Neural cell (in vitro differentiated cells): ENCODE results near the gene FAP. TPM values are rescaled to one million over a fixed set of nuclear protein-coding genes. Genes with fewer than 3 reads are reported as not detected.

Experiments used
- H2AFZ ChIP-seq: fragments of 200-600, 300-800 bp; sonication (generic), shearing (Covaris generic); 2 replicates; pipeline ENCODE4 v1.6.0; 2014; ENCODE audit warnings: low read depth, mild to moderate bottlenecking, antibody characterized with exemption, low read length, moderate library complexity
- H3F3A ChIP-seq: fragments of 200-600 bp; shearing (Covaris generic); 2 replicates; pipeline ENCODE4 v1.6.1; 2016; ENCODE audit warnings: mild to moderate bottlenecking, moderate library complexity, mixed read lengths, antibody characterized with exemption, low read length; ENCODE audit not compliant: insufficient read depth, poor library complexity, severe bottlenecking
- H3K27ac ChIP-seq: fragments of 200-600, 300-800 bp; sonication (generic), shearing (Covaris generic); 2 replicates; pipeline ENCODE4 v1.5.1; 2014; ENCODE audit warnings: mild to moderate bottlenecking, low read length, moderate library complexity
- H3K27me3 ChIP-seq: fragments of 300-800, 200-600 bp; sonication (generic), shearing (Covaris generic); 2 replicates; pipeline ENCODE4 v1.6.0; 2014; ENCODE audit warnings: mild to moderate bottlenecking, low read depth, low read length, moderate library complexity; ENCODE audit not compliant: insufficient read depth
- H3K36me3 ChIP-seq: fragments of 300-800, 200-600 bp; sonication (generic), shearing (Covaris generic); 2 replicates; pipeline ENCODE4 v1.5.1; 2014; ENCODE audit warnings: mild to moderate bottlenecking, antibody characterized with exemption, low read length, moderate library complexity; ENCODE audit not compliant: insufficient read depth
- H3K4me2 ChIP-seq: fragments of 300-800, 200-600 bp; sonication (generic), shearing (Covaris generic); 2 replicates; pipeline ENCODE4 v1.6.0; 2014; ENCODE audit warnings: mild to moderate bottlenecking, low read length
- H3K4me3 ChIP-seq: fragments of 300-800, 200-600 bp; sonication (generic), shearing (Covaris generic); 2 replicates; pipeline ENCODE4 v1.5.1; 2014; ENCODE audit warnings: mild to moderate bottlenecking, low read length, moderate library complexity
- H3K79me2 ChIP-seq: fragments of 200-600 bp; shearing (Covaris generic); replicated peaks from 2 replicates; pipeline ENCODE4 v1.6.0; 2014; ENCODE audit warnings: mild to moderate bottlenecking, low read length, moderate library complexity; ENCODE audit not compliant: insufficient read depth
- H3K9ac ChIP-seq: fragments of 300-800, 200-600 bp; sonication (generic), shearing (Covaris generic); 2 replicates; pipeline ENCODE4 v1.6.1; 2016; ENCODE audit warnings: mild to moderate bottlenecking, low read length, mixed read lengths
- H3K9me2 ChIP-seq: fragments of 200-600 bp; shearing (Covaris generic); 2 replicates; pipeline ENCODE4 v1.6.1; 2016; ENCODE audit warnings: mild to moderate bottlenecking, low read length, mixed read lengths; ENCODE audit not compliant: insufficient read depth
- H3K9me3 ChIP-seq: fragments of 200-600, 300-800 bp; sonication (generic), shearing (Covaris generic); 2 replicates; pipeline ENCODE4 v1.6.1; 2016; ENCODE audit warnings: mild to moderate bottlenecking, mixed run types, low read length, moderate library complexity, mixed read lengths
- H4K20me1 ChIP-seq: fragments of 200-600 bp; shearing (Covaris generic); 2 replicates; pipeline ENCODE4 v1.6.1; 2016; ENCODE audit warnings: mild to moderate bottlenecking, mixed run types; ENCODE audit not compliant: insufficient read depth
- EP300 ChIP-seq: fragments of 450-650 bp; conservative IDR thresholded peaks from 2 replicates; pipeline ENCODE4 v1.6.1; 2014; ENCODE audit warnings: antibody characterized with exemption, mild to moderate bottlenecking, moderate library complexity; ENCODE audit not compliant: poor library complexity, severe bottlenecking
- EZH2 ChIP-seq: fragments of 200-600, 300-800 bp; shearing (Covaris generic), sonication (generic); IDR thresholded peaks from 2 replicates; pipeline ENCODE4 v1.6.1; 2014; ENCODE audit warnings: antibody characterized with exemption, low read length, borderline replicate concordance, mild to moderate bottlenecking; ENCODE audit not compliant: insufficient read depth, poor library complexity, severe bottlenecking
- MXI1 ChIP-seq: fragments of 450-650 bp; conservative IDR thresholded peaks from 2 replicates; pipeline ENCODE4 v1.6.1; 2014; ENCODE audit warnings: antibody characterized with exemption, mild to moderate bottlenecking; ENCODE audit not compliant: poor library complexity, severe bottlenecking
- POLR2AphosphoS5 ChIP-seq: IDR thresholded peaks from 2 replicates; pipeline ENCODE4 v1.6.1; 2012
- RAD21 ChIP-seq: fragments of 450-650 bp; conservative IDR thresholded peaks from 2 replicates; pipeline ENCODE4 v1.6.1; 2014; ENCODE audit warnings: antibody characterized with exemption, mild to moderate bottlenecking, moderate library complexity
- SMC3 ChIP-seq: fragments of 450-650 bp; conservative IDR thresholded peaks from 2 replicates; pipeline ENCODE4 v1.6.1; 2014; ENCODE audit warnings: antibody characterized with exemption, mild to moderate bottlenecking, moderate library complexity; ENCODE audit not compliant: poor library complexity
- TAF1 ChIP-seq: IDR thresholded peaks from 2 replicates; pipeline ENCODE4 v1.6.1; 2012; ENCODE audit warnings: low read depth
- polyA plus RNA-seq: library from polyadenylated mRNA; depleted of rRNA; stranded (reverse); fragments of >200 nt; gene quantifications from 2 replicates; pipeline ENCODE4 v1.2.3, GENCODE V29; 2014
- TF ChIP-seq, protein P1 (sequence below): IDR thresholded peaks from 2 replicates; pipeline ENCODE4 v1.6.1; 2012; ENCODE audit warnings: borderline replicate concordance
- TF ChIP-seq, protein P2 (sequence below): fragments of 450-650 bp; IDR thresholded peaks from 2 replicates; pipeline ENCODE4 v1.5.1; 2014; ENCODE audit warnings: antibody characterized with exemption, mild to moderate bottlenecking, moderate library complexity; ENCODE audit not compliant: poor library complexity, severe bottlenecking

The FAP gene
- polyA plus RNA-seq, 1 donor from 2014 or later, result 0.16 TPM

DNA sequence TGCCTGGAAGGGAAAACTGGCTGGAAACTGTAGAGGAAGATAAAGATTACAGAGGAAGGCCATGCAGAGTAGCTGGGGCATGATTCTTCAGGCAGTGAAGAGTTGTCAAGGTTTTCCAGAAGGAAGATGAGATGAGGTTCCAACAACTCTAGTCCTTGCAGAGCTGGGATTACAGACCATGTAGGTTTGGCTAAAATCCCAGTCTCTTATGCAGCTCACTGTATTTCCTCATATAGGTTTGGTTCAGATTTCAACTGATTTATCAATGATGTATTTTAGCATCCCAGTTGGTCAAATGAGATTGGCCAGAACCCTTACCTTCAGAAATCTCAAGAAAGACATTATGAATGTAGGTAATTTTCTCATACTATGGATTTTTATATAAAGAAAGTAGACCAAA lies 16.4 kb downstream of the FAP start:
- Histone ChIP-seq H3K9me3 (no peaks in the 10 kb centered on the region), H3K36me3 (no peaks in the 10 kb centered on the region), H3K79me2 (no peaks in the 10 kb centered on the region), H3K9me2 (no peaks in the 10 kb centered on the region), H3K9ac (no peak overlapping the region), H3K27me3 (no peaks in the 10 kb centered on the region), H3K4me2 (no peak overlapping the region), H2AFZ (no peak overlapping the region), H3F3A (no peaks in the 10 kb centered on the region), H3K4me3 (no peak overlapping the region), H4K20me1 (no peaks in the 10 kb centered on the region), H3K27ac (no peak overlapping the region)
- TF ChIP-seq EZH2 (no peak), EP300 (no peak), MXI1 (no peak), SMC3 (no peak), POLR2AphosphoS5 (no peak), RAD21 (no peak), TAF1 (no peak)
- TF ChIP-seq, protein P1, sequence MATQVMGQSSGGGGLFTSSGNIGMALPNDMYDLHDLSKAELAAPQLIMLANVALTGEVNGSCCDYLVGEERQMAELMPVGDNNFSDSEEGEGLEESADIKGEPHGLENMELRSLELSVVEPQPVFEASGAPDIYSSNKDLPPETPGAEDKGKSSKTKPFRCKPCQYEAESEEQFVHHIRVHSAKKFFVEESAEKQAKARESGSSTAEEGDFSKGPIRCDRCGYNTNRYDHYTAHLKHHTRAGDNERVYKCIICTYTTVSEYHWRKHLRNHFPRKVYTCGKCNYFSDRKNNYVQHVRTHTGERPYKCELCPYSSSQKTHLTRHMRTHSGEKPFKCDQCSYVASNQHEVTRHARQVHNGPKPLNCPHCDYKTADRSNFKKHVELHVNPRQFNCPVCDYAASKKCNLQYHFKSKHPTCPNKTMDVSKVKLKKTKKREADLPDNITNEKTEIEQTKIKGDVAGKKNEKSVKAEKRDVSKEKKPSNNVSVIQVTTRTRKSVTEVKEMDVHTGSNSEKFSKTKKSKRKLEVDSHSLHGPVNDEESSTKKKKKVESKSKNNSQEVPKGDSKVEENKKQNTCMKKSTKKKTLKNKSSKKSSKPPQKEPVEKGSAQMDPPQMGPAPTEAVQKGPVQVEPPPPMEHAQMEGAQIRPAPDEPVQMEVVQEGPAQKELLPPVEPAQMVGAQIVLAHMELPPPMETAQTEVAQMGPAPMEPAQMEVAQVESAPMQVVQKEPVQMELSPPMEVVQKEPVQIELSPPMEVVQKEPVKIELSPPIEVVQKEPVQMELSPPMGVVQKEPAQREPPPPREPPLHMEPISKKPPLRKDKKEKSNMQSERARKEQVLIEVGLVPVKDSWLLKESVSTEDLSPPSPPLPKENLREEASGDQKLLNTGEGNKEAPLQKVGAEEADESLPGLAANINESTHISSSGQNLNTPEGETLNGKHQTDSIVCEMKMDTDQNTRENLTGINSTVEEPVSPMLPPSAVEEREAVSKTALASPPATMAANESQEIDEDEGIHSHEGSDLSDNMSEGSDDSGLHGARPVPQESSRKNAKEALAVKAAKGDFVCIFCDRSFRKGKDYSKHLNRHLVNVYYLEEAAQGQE, result no peak
- TF ChIP-seq, protein P2, sequence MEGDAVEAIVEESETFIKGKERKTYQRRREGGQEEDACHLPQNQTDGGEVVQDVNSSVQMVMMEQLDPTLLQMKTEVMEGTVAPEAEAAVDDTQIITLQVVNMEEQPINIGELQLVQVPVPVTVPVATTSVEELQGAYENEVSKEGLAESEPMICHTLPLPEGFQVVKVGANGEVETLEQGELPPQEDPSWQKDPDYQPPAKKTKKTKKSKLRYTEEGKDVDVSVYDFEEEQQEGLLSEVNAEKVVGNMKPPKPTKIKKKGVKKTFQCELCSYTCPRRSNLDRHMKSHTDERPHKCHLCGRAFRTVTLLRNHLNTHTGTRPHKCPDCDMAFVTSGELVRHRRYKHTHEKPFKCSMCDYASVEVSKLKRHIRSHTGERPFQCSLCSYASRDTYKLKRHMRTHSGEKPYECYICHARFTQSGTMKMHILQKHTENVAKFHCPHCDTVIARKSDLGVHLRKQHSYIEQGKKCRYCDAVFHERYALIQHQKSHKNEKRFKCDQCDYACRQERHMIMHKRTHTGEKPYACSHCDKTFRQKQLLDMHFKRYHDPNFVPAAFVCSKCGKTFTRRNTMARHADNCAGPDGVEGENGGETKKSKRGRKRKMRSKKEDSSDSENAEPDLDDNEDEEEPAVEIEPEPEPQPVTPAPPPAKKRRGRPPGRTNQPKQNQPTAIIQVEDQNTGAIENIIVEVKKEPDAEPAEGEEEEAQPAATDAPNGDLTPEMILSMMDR, result no peak

DNA sequence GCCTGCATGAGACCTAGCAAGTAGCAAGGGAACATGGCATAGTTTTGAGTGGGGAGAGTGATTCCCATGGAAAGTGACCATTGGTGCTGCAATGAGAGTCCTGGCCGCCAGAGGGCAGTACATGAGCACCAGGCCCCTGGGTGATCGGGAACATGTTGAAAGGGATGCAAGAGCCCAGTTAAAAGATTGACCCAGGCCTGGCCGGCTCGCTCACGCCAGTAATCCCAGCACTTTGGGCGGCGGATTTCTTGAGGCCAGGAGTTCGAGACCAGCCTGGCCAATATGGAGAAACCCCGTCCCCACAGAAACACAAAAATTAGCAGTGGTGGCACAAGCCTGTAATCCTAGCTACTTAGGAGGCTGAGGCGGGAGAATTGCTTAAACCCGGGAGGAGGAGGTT lies 22.2 kb downstream of the FAP start:
- Histone ChIP-seq H3K9me2 (no peaks in the 10 kb centered on the region), H3K9ac (no peak overlapping the region), H4K20me1 (no peaks in the 10 kb centered on the region), H3K4me3 (no peak overlapping the region), H3K27me3 (no peaks in the 10 kb centered on the region), H3K36me3 (no peaks in the 10 kb centered on the region), H3K27ac (no peak overlapping the region), H2AFZ (no peak overlapping the region), H3K4me2 (no peak overlapping the region), H3K79me2 (no peaks in the 10 kb centered on the region), H3K9me3 (no peaks in the 10 kb centered on the region), H3F3A (no peaks in the 10 kb centered on the region)
- TF ChIP-seq, protein P2, result peak; percentile 18
- TF ChIP-seq RAD21, result no peak
- TF ChIP-seq, protein P1, result no peak
